Hepatocyte (in vitro differentiated cells): ENCODE results near the gene SLC19A3. TPM values are rescaled to one million over a fixed set of nuclear protein-coding genes. Genes with fewer than 3 reads are reported as not detected.
"Not testable (repeated sequence)": the region's sequence is repeated elsewhere in the genome, so short reads cannot be mapped to it uniquely, and the experiment has no call there.

Experiments used
- DNase-seq: peaks from one replicate; pipeline ENCODE4 v3.0.0-alpha.2; 2016; ENCODE audit warnings: low spot score
- H2AFZ ChIP-seq: fragments of 200-600 bp; sonication (generic); 2 replicates; pipeline ENCODE4 v1.6.0; 2016; ENCODE audit warnings: antibody characterized with exemption, mild to moderate bottlenecking
- H3K27ac ChIP-seq: fragments of 200-600 bp; sonication (generic); 2 replicates; pipeline ENCODE4 v1.5.1; 2016; ENCODE audit warnings: mild to moderate bottlenecking
- H3K27me3 ChIP-seq: fragments of 200-600 bp; sonication (generic); 2 replicates; pipeline ENCODE4 v1.6.1; 2016
- H3K36me3 ChIP-seq: fragments of 200-600 bp; sonication (generic); replicated peaks from 2 replicates; pipeline ENCODE4 v1.5.1; 2016; ENCODE audit warnings: low read depth; ENCODE audit not compliant: insufficient read depth
- H3K4me1 ChIP-seq: fragments of 200-600 bp; sonication (generic); 2 replicates; pipeline ENCODE4 v1.5.1; 2016; ENCODE audit warnings: mild to moderate bottlenecking, moderate library complexity; ENCODE audit not compliant: insufficient read depth
- H3K4me2 ChIP-seq: fragments of 200-600 bp; sonication (generic); 2 replicates; pipeline ENCODE4 v1.6.0; 2016
- H3K4me3 ChIP-seq: fragments of 200-600 bp; sonication (generic); 2 replicates; pipeline ENCODE4 v1.5.1; 2016; ENCODE audit warnings: mild to moderate bottlenecking
- H3K79me2 ChIP-seq: fragments of 200-600 bp; sonication (generic); 2 replicates; pipeline ENCODE4 v1.6.0; 2017; ENCODE audit warnings: mild to moderate bottlenecking
- H3K9me2 ChIP-seq: fragments of 200-600 bp; sonication (generic); replicated peaks from 2 replicates; pipeline ENCODE4 v1.6.0; 2017; ENCODE audit warnings: mild to moderate bottlenecking; ENCODE audit not compliant: insufficient read depth
- H3K9me3 ChIP-seq: fragments of 200-600 bp; sonication (generic); 2 replicates; pipeline ENCODE4 v1.5.1; 2016; ENCODE audit warnings: low read depth, mild to moderate bottlenecking
- H4K20me1 ChIP-seq: fragments of 200-600 bp; sonication (generic); 2 replicates; pipeline ENCODE4 v1.6.0; 2016; ENCODE audit warnings: mild to moderate bottlenecking; ENCODE audit not compliant: insufficient read depth, poor library complexity, severe bottlenecking
- EZH2 ChIP-seq: fragments of 200-600 bp; sonication (generic); IDR thresholded peaks from 2 replicates; pipeline ENCODE4 v1.6.1; 2016; ENCODE audit warnings: antibody characterized with exemption, mild to moderate bottlenecking, borderline replicate concordance
- EZH2phosphoT487 ChIP-seq: fragments of 200-600 bp; sonication (generic); IDR thresholded peaks from one replicate; pipeline ENCODE4 v1.6.1; 2018; ENCODE audit warnings: antibody characterized with exemption, mild to moderate bottlenecking, low read depth, moderate library complexity; ENCODE audit not compliant: unreplicated experiment, severe bottlenecking
- WGBS: methylation state at CpG from one replicate; pipeline ENCODE4 v1.1.6; 2016; ENCODE audit warnings: low lambda C conversion rate; ENCODE audit errors: missing lambda C conversion rate; 5-methylcytosine and 5-hydroxymethylcytosine counted together
- polyA plus RNA-seq: library from polyadenylated mRNA; unstranded; fragments of >200 nt; fragmentation: Nextera tagmentation; extraction: Ambion mirVana; gene quantifications from 2 replicates; pipeline ENCODE4 v1.2.1, GENCODE V29; 2016
- total RNA-seq: library from RNA; depleted of rRNA; stranded (reverse); fragments of >200 nt; gene quantifications from 2 replicates; pipeline ENCODE4 v1.2.3, GENCODE V29; 2014
- TF ChIP-seq, protein P1 (sequence below): fragments of 200-600 bp; sonication (generic); IDR thresholded peaks from 2 replicates; pipeline ENCODE4 v1.5.1; 2016; ENCODE audit warnings: antibody characterized with exemption, mild to moderate bottlenecking; ENCODE audit not compliant: poor library complexity

The SLC19A3 gene
- total and polyA plus RNA-seq, 2 experiments from 2014 or later, result 15.5 to 19.7 TPM

DNA sequence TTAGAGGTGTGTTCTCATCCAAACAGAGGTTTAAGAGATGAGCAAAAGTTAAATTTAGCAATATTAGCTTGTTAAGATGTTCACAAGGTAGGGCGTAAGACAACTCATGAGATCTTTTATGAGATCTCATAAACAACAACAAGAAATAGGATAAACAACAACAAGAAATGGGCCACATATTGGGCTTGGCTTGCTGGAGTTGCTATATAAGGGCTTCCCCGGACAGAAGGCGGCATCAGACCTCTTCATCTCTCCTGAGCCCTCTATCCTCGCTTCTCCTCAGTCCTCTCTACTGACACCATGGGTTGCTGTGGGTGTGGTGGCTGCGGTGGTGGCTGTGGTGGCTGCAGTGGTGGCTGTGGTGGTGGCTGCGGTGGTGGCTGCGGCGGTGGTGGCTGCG is 27.8 kb upstream of the SLC19A3 start, which contains the start of gene SCYGR8:
Gene SCYGR8, plus strand, starts transcription at position 301 of the 400 bp plus-strand sequence. Its CDS starts 0 bp downstream, at position 301.
- Histone ChIP-seq H3K4me2 (no peak within 1 kb of the TSS), H3K9me3 (no peaks in the 10 kb centered on the region), H3K27me3 (no peaks in the 10 kb centered on the region), H2AFZ (no peak within 1 kb of the TSS), H3K27ac (no peak within 1 kb of the TSS), H3K4me3 (no peak within 1 kb of the TSS), H3K4me1 (no peaks in the 10 kb centered on the region), H3K9me2 (no peaks in the 10 kb centered on the region), H3K79me2 (no peaks in the 10 kb centered on the region), H4K20me1 (no peaks in the 10 kb centered on the region), H3K36me3 (no peaks in the 10 kb centered on the region)
- TF ChIP-seq, protein P1, sequence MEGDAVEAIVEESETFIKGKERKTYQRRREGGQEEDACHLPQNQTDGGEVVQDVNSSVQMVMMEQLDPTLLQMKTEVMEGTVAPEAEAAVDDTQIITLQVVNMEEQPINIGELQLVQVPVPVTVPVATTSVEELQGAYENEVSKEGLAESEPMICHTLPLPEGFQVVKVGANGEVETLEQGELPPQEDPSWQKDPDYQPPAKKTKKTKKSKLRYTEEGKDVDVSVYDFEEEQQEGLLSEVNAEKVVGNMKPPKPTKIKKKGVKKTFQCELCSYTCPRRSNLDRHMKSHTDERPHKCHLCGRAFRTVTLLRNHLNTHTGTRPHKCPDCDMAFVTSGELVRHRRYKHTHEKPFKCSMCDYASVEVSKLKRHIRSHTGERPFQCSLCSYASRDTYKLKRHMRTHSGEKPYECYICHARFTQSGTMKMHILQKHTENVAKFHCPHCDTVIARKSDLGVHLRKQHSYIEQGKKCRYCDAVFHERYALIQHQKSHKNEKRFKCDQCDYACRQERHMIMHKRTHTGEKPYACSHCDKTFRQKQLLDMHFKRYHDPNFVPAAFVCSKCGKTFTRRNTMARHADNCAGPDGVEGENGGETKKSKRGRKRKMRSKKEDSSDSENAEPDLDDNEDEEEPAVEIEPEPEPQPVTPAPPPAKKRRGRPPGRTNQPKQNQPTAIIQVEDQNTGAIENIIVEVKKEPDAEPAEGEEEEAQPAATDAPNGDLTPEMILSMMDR, result no peak
- TF ChIP-seq EZH2 (no peak), EZH2phosphoT487 (no peak)
- 95% methylated on average over 4 of the region's 9 CpGs for WGBS
- no peak for DNase-seq

DNA sequence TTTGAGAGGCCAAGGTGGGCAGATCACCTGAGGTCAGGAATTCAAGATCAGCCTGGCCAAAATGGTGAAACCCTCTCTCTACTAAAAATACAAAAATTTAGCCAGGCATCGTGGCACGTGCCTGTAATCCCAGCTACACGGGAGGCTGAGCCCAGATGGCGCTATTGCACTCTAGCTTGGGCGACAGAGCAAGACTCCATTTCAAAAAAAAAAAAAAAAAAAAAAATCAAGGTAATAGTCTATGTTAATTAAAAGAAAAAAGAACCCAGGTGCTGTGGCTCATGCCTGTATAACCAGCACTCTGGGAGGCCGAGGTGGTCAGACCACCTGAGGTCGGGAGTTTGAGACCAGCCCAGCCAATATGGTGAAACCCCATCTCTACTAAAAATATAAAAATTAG is 22.9 kb upstream of the SLC19A3 start:
- not testable (repeated sequence) for H3K9me3 ChIP-seq, H3K27ac ChIP-seq, H3K9me2 ChIP-seq, H3K79me2 ChIP-seq, H3K27me3 ChIP-seq, H3K36me3 ChIP-seq, H3K4me2 ChIP-seq, DNase-seq, H3K4me3 ChIP-seq, H4K20me1 ChIP-seq, H3K4me1 ChIP-seq, H2AFZ ChIP-seq
- WGBS, result 84% methylated on average over 7 of the region's 7 CpGs

DNA sequence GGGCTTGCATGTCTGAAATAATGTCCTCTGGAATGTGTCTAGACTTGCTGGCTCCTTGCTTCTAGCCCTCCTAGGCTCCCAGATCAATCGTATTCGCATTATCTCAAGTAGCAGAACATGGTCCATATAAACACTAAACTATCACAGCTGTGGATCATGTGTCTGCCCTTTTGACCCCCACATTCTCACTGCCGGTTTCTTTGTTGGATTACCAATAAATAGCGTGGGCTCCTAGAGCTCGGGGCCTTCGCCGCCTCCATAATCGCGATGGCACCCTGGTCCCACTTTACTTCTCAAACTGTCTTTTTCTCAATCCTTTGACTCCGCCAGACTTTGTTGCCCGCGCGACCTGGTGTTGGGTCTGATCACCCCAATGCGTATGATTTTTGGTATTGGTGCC is 21.5 kb upstream of the SLC19A3 start:
- no peaks in the 10 kb centered on the region for H3K4me1 ChIP-seq
- WGBS, result 39% methylated on average over 14 of the region's 14 CpGs
- no peak overlapping the region for H3K4me2 ChIP-seq
- H4K20me1 ChIP-seq, result no peaks in the 10 kb centered on the region
- H3K27me3 ChIP-seq, result no peaks in the 10 kb centered on the region
- TF ChIP-seq EZH2phosphoT487, result no peak
- no peak for TF ChIP-seq EZH2
- TF ChIP-seq, protein P1, result no peak
- peak; percentile 25 for DNase-seq
- H3K9me3 ChIP-seq, result no peaks in the 10 kb centered on the region
- no peak overlapping the region for H2AFZ ChIP-seq
- H3K9me2 ChIP-seq, result no peaks in the 10 kb centered on the region
- peak overlapping the region; percentile 35 for H3K27ac ChIP-seq
- no peaks in the 10 kb centered on the region for H3K36me3 ChIP-seq
- no peaks in the 10 kb centered on the region for H3K79me2 ChIP-seq
- H3K4me3 ChIP-seq, result no peak overlapping the region

DNA sequence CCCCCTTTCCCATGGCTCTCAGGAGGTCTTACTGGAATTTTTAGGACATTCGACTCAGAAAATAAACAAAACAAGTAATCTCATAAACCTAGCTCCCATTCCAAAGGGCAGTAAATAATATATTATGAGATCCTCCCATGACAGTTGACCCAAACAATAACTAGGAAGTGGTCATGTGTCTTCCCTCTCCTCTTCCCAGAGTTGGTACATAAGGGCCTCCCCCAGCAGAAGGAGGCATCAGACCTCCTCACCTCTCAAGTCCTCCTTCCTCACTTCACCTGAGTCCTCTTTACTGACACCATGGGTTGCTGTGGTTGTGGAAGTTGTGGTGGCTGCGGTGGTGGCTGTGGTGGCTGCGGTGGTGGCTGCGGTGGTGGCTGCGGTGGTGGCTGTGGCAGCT is 10.2 kb upstream of the SLC19A3 start, which contains the start of gene SCYGR7:
Gene SCYGR7, plus strand, starts transcription at position 301 of the 400 bp plus-strand sequence. Its CDS starts 0 bp downstream, at position 301.
- TF ChIP-seq EZH2phosphoT487, result no peak
- no peak for TF ChIP-seq EZH2
- TF ChIP-seq, protein P1, result no peak
- Histone ChIP-seq H3K79me2 (no peaks in the 10 kb centered on the region), H4K20me1 (no peaks in the 10 kb centered on the region), H3K9me3 (no peaks in the 10 kb centered on the region), H3K27ac (no peak within 1 kb of the TSS), H3K27me3 (no peaks in the 10 kb centered on the region), H3K4me2 (no peak within 1 kb of the TSS), H2AFZ (no peak within 1 kb of the TSS), H3K9me2 (no peaks in the 10 kb centered on the region), H3K4me3 (no peak within 1 kb of the TSS), H3K36me3 (no peaks in the 10 kb centered on the region), H3K4me1 (peaks cover 6% of the 10 kb centered on the region)
- WGBS, result 81% methylated on average over 5 of the region's 5 CpGs
- no peak for DNase-seq
